ENCODE data around the gene IGFBP7. TPM values are rescaled to one million over a fixed set of nuclear protein-coding genes. Genes with fewer than 3 reads are reported as not detected.
"Not testable (repeated sequence)": the region's sequence is repeated elsewhere in the genome, so short reads cannot be mapped to it uniquely, and the experiment has no call there.

Gene IGFBP7
- total RNA-seq, 2 experiments from 2014 or later, result not detected

DNA sequence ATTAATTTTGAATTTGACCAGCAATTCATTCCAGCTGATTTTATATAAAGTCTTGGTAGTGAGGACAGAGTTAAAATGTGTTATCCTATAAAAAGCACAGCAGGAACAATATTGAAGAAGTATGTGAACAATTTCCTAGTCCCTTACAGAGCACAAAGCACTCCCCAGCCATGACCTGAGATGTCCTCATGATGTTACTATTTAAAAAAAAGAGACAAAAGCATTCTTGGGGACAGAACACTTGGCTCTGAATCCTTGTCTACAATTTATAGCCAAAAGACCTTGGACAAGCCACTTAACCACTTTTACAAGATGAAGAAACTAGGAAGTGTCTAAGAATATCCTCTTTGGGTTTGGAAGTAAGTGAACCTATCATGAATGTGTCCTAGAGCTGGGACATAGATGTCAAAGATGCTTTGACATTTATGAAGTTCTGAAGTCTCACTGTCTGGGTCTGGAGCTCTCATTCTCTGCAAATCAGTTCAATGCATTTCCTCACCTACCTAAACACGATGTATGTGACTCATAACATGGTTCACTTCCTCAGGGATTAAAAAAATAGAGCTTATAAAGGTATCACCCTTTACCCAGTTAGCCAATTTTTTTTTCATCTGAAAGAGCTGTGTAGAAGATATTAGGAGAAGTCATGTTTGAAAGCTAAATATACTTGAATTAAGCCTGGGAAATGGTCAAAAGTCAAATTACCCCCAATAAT, 61.4 kb downstream of the IGFBP7 start:
- DNase-seq, result no peak
- H3K27ac Mint-ChIP-seq, result no peak overlapping the region
- peaks cover 23% of the 10 kb centered on the region for H3K27me3 Mint-ChIP-seq
- ChIA-PET CTCF (no interaction called here), POLR2A (interaction anchor here (0.6 kb wide), 1 partner anchor 151 kb away, joined by 3 read pairs; no protein-coding TSS in a partner anchor)
- H3K4me3 Mint-ChIP-seq, result no peak overlapping the region
- no peaks in the 10 kb centered on the region for H3K9me3 Mint-ChIP-seq
- no peaks in the 10 kb centered on the region for H3K4me1 Mint-ChIP-seq
- H3K36me3 Mint-ChIP-seq (ENCODE audit: low read depth), result no peaks in the 10 kb centered on the region

DNA sequence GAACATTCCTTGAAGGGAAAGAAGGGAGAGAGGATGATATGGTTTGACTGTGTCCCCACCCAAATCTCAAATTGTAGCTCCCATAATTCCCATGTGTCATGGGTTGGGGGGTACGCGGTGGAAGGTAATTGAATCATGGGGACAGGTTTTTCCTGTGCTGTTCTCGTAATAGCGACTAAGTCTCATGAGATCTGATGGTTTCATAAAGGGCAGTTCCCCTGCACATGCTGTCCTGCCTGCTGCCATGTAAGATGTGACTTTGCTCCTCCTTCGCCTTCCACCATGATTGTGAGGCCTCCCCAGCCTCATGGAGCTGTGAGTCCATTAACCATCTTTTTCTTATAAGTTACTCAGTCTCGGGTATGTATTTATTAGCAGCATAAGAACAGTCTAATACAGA, 63.1 kb downstream of the IGFBP7 start:
- H3K4me3 Mint-ChIP-seq; H3K27ac Mint-ChIP-seq; DNase-seq; CTCF ChIA-PET; POLR2A ChIA-PET; H3K9me3 Mint-ChIP-seq; H3K36me3 Mint-ChIP-seq (ENCODE audit: low read depth); H3K4me1 Mint-ChIP-seq: not testable (repeated sequence)
- peaks cover 23% of the 10 kb centered on the region for H3K27me3 Mint-ChIP-seq

DNA sequence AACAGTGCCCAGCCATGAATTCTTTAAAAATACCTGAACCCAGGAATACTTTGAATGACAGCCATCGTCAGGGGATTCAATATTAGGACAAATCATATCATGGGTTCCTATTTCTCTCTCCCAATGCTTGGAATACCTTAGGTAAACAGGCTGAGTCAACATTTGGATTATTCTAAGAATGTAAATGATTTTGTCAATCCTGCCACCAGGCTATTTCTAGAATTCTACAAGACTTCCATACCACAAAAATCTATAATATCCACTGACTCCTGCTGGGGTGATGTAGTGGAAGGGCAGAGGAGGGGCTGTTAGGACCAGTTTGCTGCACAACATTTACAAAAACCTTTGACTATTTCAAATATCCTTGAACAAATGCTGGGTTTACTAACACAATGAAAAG, 65.2 kb downstream of the IGFBP7 start:
- POLR2A ChIA-PET, result no interaction called here
- no peak overlapping the region for H3K4me3 Mint-ChIP-seq
- peaks cover 22% of the 10 kb centered on the region for H3K27me3 Mint-ChIP-seq
- no peak for DNase-seq
- no peak overlapping the region for H3K27ac Mint-ChIP-seq
- H3K36me3 Mint-ChIP-seq (ENCODE audit: low read depth), result no peaks in the 10 kb centered on the region
- no peaks in the 10 kb centered on the region for H3K9me3 Mint-ChIP-seq
- CTCF ChIA-PET, result no interaction called here
- no peaks in the 10 kb centered on the region for H3K4me1 Mint-ChIP-seq

DNA sequence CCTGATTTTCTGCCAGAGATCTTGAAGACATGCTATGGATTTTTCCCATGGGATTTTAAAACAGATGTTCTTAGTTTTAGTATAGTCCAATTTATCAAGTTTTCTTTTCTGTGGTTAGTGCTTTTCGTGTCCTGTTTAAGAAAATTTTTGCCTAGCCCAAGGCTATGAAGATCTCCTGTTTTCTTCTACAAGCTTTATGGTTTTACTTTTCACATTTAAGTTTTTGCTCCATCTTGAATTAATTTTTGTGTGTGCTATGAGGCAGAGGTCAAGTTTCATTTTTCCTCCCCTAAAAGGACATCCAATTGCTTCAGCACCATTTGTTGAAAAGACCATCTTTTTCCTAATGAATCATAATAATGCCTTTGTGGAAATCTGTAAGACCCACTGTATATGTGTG, 65.9 kb downstream of the IGFBP7 start:
- Mint-ChIP-seq H3K27ac (no peak overlapping the region), H3K4me1 (no peaks in the 10 kb centered on the region), H3K27me3 (peaks cover 20% of the 10 kb centered on the region), H3K36me3 (ENCODE audit: low read depth) (no peaks in the 10 kb centered on the region), H3K4me3 (no peak overlapping the region), H3K9me3 (no peaks in the 10 kb centered on the region)
- DNase-seq, result no peak
- POLR2A ChIA-PET, result no interaction called here
- CTCF ChIA-PET, result no interaction called here

DNA sequence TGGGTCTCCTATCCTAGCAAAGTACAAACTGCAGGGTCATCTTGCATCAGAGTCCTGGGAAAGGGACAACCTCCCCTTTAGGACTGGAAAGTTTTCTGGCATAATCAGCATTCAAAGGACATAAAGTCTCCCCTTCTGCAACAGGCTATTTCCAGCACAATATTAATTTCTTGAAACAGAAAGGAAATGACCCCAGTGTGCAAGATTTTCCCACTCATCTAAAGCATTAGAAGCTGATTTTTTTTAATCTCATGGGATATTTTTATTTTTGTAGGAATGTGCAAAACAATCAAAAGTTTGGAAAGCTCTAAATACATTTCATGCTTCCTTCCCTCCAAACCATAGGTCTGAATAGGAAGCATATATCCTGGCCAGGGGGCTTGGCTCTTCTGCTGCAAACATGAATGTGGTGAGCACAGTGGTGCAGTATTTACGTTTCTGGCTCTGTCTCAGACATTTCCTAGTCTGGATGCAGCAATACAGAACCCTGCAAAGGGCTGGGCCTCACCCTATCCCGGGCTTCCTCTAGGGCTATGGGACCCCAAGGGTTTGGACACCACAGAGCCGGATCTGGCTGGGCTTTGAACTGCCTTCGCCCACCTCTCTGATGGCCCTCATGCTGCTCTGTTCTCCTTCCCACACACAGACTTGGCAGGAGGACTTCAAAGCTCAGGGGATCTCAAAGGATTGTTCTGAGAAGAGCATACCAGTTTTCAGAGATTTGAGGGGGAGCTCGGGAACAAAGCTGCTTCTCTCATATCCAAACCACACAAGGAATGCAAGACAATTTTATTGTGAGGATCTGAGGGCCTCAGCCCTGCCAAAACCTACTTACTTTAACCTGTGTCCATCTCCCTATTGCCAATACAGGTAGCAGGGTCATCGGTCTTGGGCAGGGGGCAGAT, 66.6 kb downstream of the IGFBP7 start:
- no peak overlapping the region for H3K4me3 Mint-ChIP-seq
- no peak for DNase-seq
- H3K4me1 Mint-ChIP-seq, result no peaks in the 10 kb centered on the region
- H3K36me3 Mint-ChIP-seq (ENCODE audit: low read depth), result no peaks in the 10 kb centered on the region
- POLR2A ChIA-PET, result no interaction called here
- no peaks in the 10 kb centered on the region for H3K9me3 Mint-ChIP-seq
- peaks cover 20% of the 10 kb centered on the region for H3K27me3 Mint-ChIP-seq
- no peak overlapping the region for H3K27ac Mint-ChIP-seq
- CTCF ChIA-PET, result no interaction called here

DNA sequence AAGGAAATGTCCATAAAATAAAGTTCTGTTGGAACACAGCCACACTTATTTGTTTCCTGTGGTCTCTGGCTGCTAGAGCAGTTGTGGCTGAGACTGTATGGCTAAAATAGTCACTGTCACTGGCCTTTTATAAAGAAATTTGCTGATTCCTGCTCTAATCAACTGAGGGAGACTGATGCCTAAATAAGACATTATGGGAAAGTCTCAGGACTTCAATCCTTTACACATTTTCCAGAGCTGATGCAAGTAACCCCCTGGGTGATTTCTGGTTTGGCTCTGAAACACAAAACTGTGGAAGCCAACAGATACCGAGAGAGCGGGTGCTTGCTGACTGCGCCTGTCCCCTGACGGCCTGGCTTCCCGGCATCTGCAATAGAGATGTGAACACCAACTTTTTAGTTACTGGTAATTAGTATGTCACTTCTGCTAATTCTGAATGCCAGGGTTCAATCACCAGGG, 67.4 kb downstream of the IGFBP7 start:
- no peak overlapping the region for H3K27ac Mint-ChIP-seq
- H3K9me3 Mint-ChIP-seq, result no peaks in the 10 kb centered on the region
- POLR2A ChIA-PET, result no interaction called here
- H3K4me1 Mint-ChIP-seq, result no peaks in the 10 kb centered on the region
- no peak overlapping the region for H3K4me3 Mint-ChIP-seq
- H3K36me3 Mint-ChIP-seq (ENCODE audit: low read depth), result no peaks in the 10 kb centered on the region
- no peak for DNase-seq
- CTCF ChIA-PET, result interaction anchor here (1.3 kb wide), 1 partner anchor 12 kb away, joined by 4 read pairs; no protein-coding TSS in a partner anchor
- peaks cover 20% of the 10 kb centered on the region for H3K27me3 Mint-ChIP-seq

DNA sequence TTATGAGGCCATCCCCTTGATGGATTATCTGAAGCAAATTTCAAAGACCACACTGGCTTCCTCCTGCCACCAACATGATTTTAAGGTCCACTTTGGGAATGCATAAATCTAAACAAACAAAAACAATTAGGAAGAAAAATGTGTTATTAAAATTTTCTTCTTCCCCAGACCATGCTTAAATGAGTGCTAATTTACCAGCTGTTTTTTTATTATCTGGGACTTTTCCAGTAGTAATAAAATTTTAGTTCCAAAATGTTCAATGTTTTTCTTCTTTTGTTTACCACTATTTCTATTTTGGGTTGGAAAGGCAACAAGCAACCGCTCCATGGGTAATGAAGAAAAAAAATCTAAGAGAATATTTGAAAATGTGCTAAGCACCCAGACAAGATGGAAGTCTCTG, 69.2 kb downstream of the IGFBP7 start:
- no peaks in the 10 kb centered on the region for H3K4me1 Mint-ChIP-seq
- POLR2A ChIA-PET, result no interaction called here
- H3K36me3 Mint-ChIP-seq (ENCODE audit: low read depth), result no peaks in the 10 kb centered on the region
- DNase-seq, result no peak
- no peaks in the 10 kb centered on the region for H3K9me3 Mint-ChIP-seq
- no peak overlapping the region for H3K4me3 Mint-ChIP-seq
- CTCF ChIA-PET, result interaction anchor here (1.2 kb wide), 1 partner anchor 123 kb away, joined by 6 read pairs; no protein-coding TSS in a partner anchor
- peaks cover 13% of the 10 kb centered on the region for H3K27me3 Mint-ChIP-seq
- no peak overlapping the region for H3K27ac Mint-ChIP-seq

DNA sequence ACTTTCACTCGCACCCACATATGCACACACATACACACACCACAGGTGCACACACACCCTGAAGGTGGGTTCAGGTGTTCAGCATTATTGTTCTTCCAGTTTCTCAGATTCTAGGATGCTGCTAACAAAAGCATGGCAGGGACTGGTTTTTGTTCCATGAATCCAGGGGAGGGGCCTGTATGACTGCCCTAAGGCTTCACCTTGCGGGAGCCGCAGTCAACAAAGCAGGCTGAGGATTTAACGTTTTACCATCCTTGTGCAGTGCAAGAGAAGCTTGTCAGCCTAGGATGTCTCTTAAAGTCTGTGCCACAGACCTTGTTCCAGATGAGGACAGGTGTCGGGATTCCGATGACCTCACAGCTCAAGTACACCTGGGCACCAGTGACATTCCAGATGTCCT, 69.7 kb downstream of the IGFBP7 start:
- CTCF ChIA-PET, result interaction anchor here (1.2 kb wide), 1 partner anchor 123 kb away, joined by 6 read pairs; no protein-coding TSS in a partner anchor
- Mint-ChIP-seq H3K9me3 (no peaks in the 10 kb centered on the region), H3K36me3 (ENCODE audit: low read depth) (no peaks in the 10 kb centered on the region), H3K4me3 (no peak overlapping the region), H3K27me3 (peaks cover 9% of the 10 kb centered on the region), H3K27ac (no peak overlapping the region), H3K4me1 (no peaks in the 10 kb centered on the region)
- DNase-seq, result no peak
- POLR2A ChIA-PET, result no interaction called here

DNA sequence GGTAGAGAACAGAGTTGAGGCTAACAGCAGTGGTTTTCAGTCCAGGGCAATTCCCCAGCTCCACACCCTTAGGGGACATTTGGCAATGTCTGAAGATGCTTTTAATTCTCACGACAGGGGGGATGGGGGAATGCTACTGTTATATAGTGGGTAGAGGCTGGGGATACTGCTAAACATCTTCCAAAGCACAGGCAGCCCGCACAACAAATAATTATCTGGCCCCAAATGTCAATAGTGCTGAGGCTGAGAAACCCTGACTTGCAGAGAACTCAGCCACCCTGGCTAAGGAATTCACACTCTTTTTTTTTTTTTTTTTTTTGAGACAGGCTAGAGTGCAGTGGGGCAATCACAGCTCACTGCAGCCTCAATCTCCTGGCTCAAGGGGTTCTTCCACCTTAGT, 70.8 kb downstream of the IGFBP7 start:
- Mint-ChIP-seq H3K4me3 (no peak overlapping the region), H3K27ac (no peak overlapping the region), H3K9me3 (no peaks in the 10 kb centered on the region), H3K4me1 (no peaks in the 10 kb centered on the region), H3K27me3 (peaks cover 7% of the 10 kb centered on the region), H3K36me3 (ENCODE audit: low read depth) (no peaks in the 10 kb centered on the region)
- no peak for DNase-seq
- ChIA-PET POLR2A (no interaction called here), CTCF (interaction anchor here (1.2 kb wide), 1 partner anchor 75 kb away, joined by 5 read pairs; no protein-coding TSS in a partner anchor)

DNA sequence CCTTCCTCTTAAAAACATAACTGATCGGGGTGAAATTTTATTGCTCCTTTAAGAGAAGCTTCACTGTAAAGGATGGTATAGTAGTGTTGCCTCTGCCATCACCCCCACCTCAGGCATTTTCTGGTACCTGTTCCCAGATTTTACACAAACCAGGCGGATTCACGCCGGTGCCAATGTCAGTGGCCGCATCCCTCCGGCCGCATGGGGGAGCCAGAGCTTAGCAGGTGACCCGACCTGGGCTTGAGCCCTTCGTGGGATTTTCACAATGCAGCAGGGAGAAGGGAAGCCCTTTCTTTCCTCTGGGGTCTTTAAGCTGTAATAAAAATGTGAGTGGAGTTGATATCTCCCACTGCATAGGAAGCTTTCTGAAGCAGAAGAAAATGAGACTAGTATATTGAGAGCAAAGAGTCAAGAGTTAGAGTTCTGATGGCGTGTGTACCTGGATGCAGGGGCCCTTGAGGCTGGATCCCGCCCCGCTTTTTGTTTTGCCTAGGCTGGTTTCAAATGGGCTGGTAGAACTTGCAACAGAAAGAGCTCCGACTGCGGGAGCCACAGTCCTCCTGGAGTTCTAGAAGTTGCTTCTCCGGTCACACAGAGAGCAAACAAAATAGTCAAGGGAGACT, 72.1 kb downstream of the IGFBP7 start:
- H3K4me3 Mint-ChIP-seq, result no peak overlapping the region
- POLR2A ChIA-PET, result no interaction called here
- CTCF ChIA-PET, result interaction anchor here (1.0 to 2.1 kb wide), 6 partner anchors 9 to 127 kb away, joined by 3 to 11 read pairs (median 4); no protein-coding TSS in a partner anchor
- no peak overlapping the region for H3K27ac Mint-ChIP-seq
- H3K4me1 Mint-ChIP-seq, result no peaks in the 10 kb centered on the region
- peaks cover 3% of the 10 kb centered on the region for H3K36me3 Mint-ChIP-seq (ENCODE audit: low read depth)
- DNase-seq, result no peak
- peaks cover 7% of the 10 kb centered on the region for H3K27me3 Mint-ChIP-seq
- H3K9me3 Mint-ChIP-seq, result no peaks in the 10 kb centered on the region

DNA sequence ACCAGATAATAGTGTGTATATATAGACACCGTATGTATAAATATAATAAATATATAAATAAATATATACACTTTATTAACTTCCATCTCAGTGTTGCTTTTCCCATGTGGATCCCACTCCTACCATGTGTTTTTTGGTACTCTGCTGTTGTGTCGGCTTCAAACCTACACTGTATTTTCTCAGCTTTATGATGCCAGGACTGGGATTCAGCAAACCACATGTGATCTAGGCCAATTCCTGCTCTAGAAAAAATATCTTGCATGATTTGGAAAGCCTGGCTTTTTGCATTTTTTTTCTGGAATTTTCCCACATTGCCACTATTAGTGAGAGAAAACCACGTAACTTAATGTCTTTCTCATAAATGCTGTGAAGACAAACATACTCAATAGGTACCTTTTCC, 75.7 kb downstream of the IGFBP7 start:
- Mint-ChIP-seq H3K27me3 (peaks cover 1% of the 10 kb centered on the region), H3K4me3 (no peak overlapping the region), H3K4me1 (no peaks in the 10 kb centered on the region), H3K9me3 (no peaks in the 10 kb centered on the region), H3K36me3 (ENCODE audit: low read depth) (peaks cover 20% of the 10 kb centered on the region), H3K27ac (no peak overlapping the region)
- POLR2A ChIA-PET, result interaction anchor here (1.4 kb wide), 1 partner anchor 56 kb away, joined by 4 read pairs; the partner anchor contains the start of gene POLR2B
- CTCF ChIA-PET, result interaction anchor here (0.6 to 1.4 kb wide), 2 partner anchors 15 to 16 kb away, joined by 3 read pairs; no protein-coding TSS in a partner anchor
- no peak for DNase-seq

DNA sequence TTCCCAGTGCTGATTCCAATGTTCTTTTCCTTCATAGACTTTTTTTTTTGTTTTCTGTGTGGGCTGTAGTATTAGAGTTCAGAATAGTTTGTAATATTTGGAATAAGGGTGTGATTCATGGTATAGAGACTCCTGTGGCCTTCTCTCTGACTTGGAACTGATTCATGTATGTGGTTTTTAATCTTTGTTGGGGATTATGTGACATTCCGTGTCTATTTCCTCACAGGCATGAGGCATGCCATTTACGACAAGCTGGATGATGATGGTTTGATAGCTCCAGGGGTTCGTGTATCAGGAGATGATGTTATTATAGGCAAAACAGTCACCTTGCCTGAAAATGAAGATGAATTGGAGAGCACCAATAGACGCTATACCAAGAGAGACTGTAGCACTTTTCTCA, 87.1 kb downstream of the IGFBP7 start:
- Mint-ChIP-seq H3K36me3 (ENCODE audit: low read depth) (peaks cover 85% of the 10 kb centered on the region), H3K27ac (no peak overlapping the region), H3K9me3 (no peaks in the 10 kb centered on the region), H3K27me3 (no peaks in the 10 kb centered on the region), H3K4me3 (no peak overlapping the region), H3K4me1 (peaks cover 2% of the 10 kb centered on the region)
- ChIA-PET POLR2A (interaction anchor here (1.3 kb wide), 1 partner anchor 8 kb away, joined by 3 read pairs; no protein-coding TSS in a partner anchor), CTCF (no interaction called here)
- DNase-seq, result no peak
